IPS-11a (cell line): ENCODE data around the gene EFCAB6.

Experiments
- H3K4me3 ChIP-seq: one replicate; pipeline ENCODE4 v1.5.1; 2013; ENCODE audit warnings: low read depth, low read length, control low read depth

EFCAB6 gene

GRCh38 chr22:43488031-43488866 is 323.9 kb downstream of the EFCAB6 start:
- H3K4me3 ChIP-seq = no peak overlapping the region

GRCh38 chr22:43487311-43488030 is 324.6 kb downstream of the EFCAB6 start:
- H3K4me3 ChIP-seq = no peak overlapping the region

GRCh38 chr22:43485502-43486089 is 326.5 kb downstream of the EFCAB6 start:
- H3K4me3 ChIP-seq = no peak overlapping the region

GRCh38 chr22:43484227-43484626 is 327.9 kb downstream of the EFCAB6 start:
- H3K4me3 ChIP-seq = no peak overlapping the region

- no peak overlapping the region for H3K4me3 ChIP-seq
Measured at GRCh38 chr22:43483669-43484068, 328.4 kb downstream of the EFCAB6 start.

GRCh38 chr22:43483266-43483665 is 328.8 kb downstream of the EFCAB6 start:
- H3K4me3 ChIP-seq = no peak overlapping the region

GRCh38 chr22:43482318-43482625 is 329.8 kb downstream of the EFCAB6 start:
- H3K4me3 ChIP-seq = no peak overlapping the region

GRCh38 chr22:43481568-43482317 is 330.4 kb downstream of the EFCAB6 start:
- H3K4me3 ChIP-seq = no peak overlapping the region

- no peak overlapping the region for H3K4me3 ChIP-seq
Measured at GRCh38 chr22:43479962-43480361, 332.1 kb downstream of the EFCAB6 start.

GRCh38 chr22:43479301-43479950 is 332.7 kb downstream of the EFCAB6 start:
- no peak overlapping the region for H3K4me3 ChIP-seq
